ENCODE data around the gene HOXD13.
A peak's percentile ranks its signal among the peaks of the same experiment; 100 is the strongest.

The HOXD13 gene

DNA sequence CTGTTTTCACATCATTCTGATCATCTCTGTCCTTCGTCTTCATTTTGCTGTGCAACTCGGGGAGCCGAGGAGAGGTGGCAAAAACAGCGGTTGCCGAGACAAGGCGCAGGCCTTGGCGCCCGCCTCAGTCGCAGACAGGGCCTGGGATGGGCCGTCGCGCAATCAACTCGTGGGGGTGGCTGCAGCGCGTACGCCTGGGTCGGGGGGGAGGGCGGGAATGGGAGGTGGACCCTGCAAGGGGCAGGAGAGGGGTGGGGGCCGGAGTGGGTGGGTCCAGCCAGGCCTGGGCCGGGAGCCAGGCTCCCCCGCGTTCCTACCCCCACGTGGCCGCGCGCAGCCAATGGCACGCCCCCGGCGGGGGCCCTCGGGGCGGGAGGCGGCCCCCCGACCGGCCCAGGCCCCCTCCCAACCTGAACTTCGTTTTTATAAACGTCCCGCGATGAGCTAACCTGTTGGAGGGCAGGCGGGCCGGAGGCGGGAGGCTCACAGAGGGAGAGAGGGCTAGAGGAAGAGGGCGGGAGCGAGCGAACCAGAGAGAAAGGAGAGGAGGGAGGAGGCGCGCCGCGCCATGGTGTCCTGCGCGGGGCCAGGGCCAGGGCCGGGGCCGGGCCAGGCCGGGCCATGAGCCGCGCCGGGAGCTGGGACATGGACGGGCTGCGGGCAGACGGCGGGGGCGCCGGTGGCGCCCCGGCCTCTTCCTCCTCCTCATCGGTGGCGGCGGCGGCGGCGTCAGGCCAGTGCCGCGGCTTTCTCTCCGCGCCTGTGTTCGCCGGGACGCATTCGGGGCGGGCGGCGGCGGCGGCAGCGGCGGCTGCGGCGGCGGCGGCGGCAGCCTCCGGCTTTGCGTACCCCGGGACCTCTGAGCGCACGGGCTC is at the start of gene HOXD13:
HOXD13 (plus strand) TSS at position 452 of the 875 bp plus-strand sequence; CDS start at position 622, 170 bp downstream.
- no peak for DNase-seq (ENCODE audit: low read depth)

GRCh38 chr2:176056406-176056805 is 36.1 kb upstream of the HOXD13 start:
- no peak for DNase-seq (ENCODE audit: low read depth)

GRCh38 chr2:176063958-176064357 is 28.6 kb upstream of the HOXD13 start:
- DNase-seq (ENCODE audit: low read depth): no peak

DNA sequence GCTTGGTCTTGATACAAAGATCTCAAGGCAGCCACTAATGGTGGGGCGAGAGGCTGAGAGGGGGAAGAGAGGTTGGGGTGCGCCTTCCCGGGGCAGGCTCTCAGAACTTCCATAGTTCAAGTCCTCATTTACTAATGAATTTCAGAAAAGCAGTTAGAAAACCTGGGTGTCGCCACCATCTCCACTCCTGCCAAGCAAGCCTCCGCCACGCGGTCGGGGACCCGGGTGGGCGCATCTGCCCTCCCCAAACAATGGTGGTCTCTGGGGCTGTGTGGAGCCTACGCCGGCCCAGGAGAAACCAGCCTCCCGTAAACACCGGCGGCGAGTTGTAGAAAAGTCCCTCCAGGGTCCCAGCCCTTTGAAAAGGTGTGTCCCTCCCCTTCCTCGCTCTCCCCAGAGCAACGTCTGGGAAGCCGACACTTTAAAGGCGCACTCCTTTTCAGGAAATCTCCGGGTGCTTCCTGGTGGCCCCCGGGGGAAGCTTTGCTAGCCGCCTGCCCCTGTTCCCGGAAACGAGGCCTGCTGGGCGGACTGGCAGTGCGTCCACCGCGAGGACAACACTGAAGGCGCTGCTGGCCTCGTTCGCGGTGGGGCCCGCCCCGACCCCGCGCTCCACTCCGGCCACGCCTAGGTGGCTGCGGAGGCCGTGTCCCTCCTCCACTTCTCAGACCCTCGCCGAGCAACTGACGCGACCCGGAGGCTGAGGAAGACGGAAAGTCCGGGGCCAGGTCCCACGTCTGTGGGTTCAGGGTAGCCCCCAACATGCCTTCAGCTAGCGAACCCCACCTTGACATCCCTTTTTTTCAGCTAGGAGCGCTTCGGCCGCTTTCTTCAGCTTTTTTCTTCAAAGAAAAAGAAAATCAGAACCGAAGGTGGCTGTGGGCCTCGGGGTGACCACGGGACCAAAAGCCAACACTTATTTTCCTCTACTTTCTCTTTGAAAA is 25.6 kb upstream of the HOXD13 start:
- no peak for DNase-seq (ENCODE audit: low read depth)

GRCh38 chr2:176067589-176068418 is 24.7 kb upstream of the HOXD13 start:
- no peak for DNase-seq (ENCODE audit: low read depth)

- DNase-seq (ENCODE audit: low read depth): no peak
Measured at GRCh38 chr2:176068419-176068832, 24.1 kb upstream of the HOXD13 start.

- DNase-seq (ENCODE audit: low read depth): no peak
Measured at GRCh38 chr2:176071330-176072291, 20.9 kb upstream of the HOXD13 start.

GRCh38 chr2:176072292-176072669 is 20.2 kb upstream of the HOXD13 start:
- DNase-seq (ENCODE audit: low read depth): no peak

- no peak for DNase-seq (ENCODE audit: low read depth)
Measured at GRCh38 chr2:176072951-176073904, 19.3 kb upstream of the HOXD13 start.

GRCh38 chr2:176074919-176075425 is 17.5 kb upstream of the HOXD13 start:
- no peak for DNase-seq (ENCODE audit: low read depth)

GRCh38 chr2:176075481-176075880 is 17.0 kb upstream of the HOXD13 start:
- no peak for DNase-seq (ENCODE audit: low read depth)

DNA sequence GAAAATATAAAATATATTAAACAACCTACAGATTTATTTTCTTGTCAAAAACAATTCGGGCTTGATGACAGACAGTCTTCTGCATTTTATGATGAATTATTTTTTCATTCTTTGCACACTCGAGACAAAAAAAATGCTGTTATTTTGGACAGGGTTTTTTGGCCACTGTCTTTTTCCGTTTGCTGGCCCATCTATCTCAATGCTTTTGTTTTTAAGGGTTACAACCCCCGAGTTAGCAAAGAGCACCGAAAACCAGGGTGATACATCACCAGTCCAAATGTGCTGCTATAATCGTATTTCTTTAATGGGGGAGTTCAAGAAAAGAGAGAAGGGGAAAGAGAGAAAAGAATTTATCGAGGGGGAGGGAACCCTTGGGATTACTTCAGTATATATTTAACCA is 16.5 kb upstream of the HOXD13 start:
- no peak for DNase-seq (ENCODE audit: low read depth)

DNA sequence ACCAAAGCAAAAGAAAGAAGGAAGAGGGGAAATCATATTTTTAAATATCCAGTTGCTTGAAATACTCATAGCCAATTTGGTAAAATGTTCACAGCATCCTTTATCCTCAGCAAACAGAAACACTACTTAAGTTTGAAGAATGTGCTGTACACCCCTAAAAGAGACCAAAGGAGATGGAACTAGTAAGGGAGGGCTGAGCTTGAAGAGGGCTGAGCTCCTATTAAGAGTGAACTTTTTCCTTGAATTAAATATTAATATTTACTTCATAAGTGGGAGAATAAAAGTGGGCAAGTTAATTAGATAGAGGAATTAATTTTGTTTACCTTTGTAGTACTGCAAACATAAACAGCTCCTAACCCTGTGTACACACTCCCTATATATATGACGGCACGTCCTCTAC is 15.7 kb upstream of the HOXD13 start:
- DNase-seq (ENCODE audit: low read depth): no peak

DNA sequence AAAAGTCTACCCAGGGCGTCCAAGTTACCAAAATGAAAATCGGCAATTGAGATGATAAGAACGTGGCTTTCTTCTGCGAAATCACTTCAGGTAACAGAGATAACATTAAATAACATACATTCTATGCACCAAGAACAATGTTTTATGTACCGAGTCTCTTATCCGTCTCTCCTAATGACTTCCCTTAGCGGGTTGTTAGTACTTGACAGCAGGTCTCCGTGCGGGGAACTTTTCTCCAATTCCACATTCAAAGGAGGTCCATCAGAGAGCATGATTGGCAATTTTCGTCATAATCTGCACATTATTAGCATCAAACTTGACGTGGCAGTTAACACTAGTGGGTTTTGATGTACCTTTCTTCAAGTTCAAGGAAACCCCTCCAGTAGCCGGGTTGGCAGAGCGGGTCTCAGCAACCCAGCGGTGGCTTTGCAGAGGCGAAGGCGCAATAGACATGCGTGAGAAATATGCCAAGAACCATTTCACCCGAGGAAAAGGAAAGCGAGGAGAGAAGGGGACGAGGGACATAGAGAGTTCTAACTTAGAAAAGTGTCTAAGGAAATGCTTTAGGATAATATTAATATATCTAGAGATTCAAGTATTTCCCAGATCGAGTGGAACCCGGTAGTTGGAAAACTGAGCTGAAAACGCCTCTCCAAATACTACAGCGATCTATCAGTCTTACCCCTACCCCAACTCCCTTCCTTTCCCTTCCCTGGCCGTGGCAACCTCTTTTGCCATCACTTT is 13.8 kb upstream of the HOXD13 start:
- no peak for DNase-seq (ENCODE audit: low read depth)

GRCh38 chr2:176079285-176079830 is 13.2 kb upstream of the HOXD13 start:
- DNase-seq (ENCODE audit: low read depth): no peak

- peak; percentile 6 for DNase-seq (ENCODE audit: low read depth)
Measured at GRCh38 chr2:176079831-176080539, 12.5 kb upstream of the HOXD13 start.

DNA sequence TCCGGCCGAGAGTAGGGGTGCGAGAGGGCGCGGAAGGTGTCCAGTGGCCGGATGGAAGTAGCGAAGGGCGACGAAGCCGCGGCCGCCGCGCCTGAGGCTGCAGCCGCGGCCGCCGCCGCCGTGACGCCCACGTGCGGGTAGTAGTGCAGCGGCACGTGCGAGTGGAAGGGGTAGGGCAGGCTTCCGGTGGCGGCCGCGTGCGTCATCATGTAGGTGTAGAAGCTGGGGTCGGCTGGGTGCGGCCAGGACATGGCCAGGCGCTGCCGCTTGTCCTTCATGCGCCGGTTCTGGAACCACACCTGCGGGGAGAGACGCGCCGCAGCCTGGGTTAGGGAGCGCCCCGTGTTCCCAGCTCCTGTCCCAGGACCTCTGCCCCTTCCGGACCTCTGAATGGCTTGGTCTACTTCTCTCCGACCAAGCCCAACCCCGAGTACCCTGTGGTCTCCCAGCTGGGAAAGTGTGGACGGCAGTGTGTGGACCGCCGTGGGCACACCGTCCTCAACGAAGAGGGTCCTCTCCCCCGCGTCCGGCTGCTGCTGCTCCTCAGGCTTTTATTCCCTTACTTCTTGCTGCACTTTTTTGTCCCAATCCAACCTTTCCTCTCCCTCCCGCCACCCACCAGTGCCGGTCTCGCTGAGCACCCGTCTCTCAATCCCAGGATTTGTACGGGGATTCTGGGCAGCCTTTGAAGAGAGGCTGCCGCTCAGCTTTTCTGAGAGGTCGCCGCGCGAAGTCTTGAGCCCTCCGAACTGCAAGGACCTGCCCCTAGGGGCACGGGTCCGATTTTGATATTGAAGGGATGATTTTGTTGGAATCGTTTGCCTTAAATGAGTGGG is 11.8 kb upstream of the HOXD13 start:
- no peak for DNase-seq (ENCODE audit: low read depth)
